Measurements from ENCODE around the gene ASB13. TPM values are rescaled to one million over a fixed set of nuclear protein-coding genes. Genes with fewer than 3 reads are reported as not detected.
A peak's percentile ranks its signal among the peaks of the same experiment; 100 is the strongest.

The ASB13 gene, protein sequence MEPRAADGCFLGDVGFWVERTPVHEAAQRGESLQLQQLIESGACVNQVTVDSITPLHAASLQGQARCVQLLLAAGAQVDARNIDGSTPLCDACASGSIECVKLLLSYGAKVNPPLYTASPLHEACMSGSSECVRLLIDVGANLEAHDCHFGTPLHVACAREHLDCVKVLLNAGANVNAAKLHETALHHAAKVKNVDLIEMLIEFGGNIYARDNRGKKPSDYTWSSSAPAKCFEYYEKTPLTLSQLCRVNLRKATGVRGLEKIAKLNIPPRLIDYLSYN
- 15.4 and 17.5 TPM in 2 replicates for total RNA-seq (2016; rRNA removed; fragmentation: Illumina TruSeq; extraction: Trizol)
- total RNA-seq (2016; cell fraction: cytosol; rRNA removed; fragmentation: Illumina TruSeq; extraction: Trizol; ENCODE audit: low read depth): 3.3 and 4.7 TPM in 2 replicates
- 15.6 and 18.5 TPM in 2 replicates for total RNA-seq (2016; cell fraction: insoluble cytoplasmic fraction; rRNA removed; fragmentation: Illumina TruSeq; extraction: Trizol)
- total RNA-seq (2016; cell fraction: membrane; rRNA removed; fragmentation: Illumina TruSeq; extraction: Trizol): 14.1 and 16.1 TPM in 2 replicates
- total RNA-seq (2016; cell fraction: nucleus; rRNA removed; fragmentation: Illumina TruSeq; extraction: Trizol): 7.1 and 7.5 TPM in 2 replicates
- 9.3 and 12.7 TPM in 2 replicates for polyA plus RNA-seq (2011; rRNA removed)
- polyA plus RNA-seq (2011; cell fraction: cytosol; rRNA removed): 12.4 and 12.5 TPM in 2 replicates
- polyA plus RNA-seq (2011; cell fraction: nucleus; rRNA removed): 7.4 and 9.5 TPM in 2 replicates
- 12.8 and 15.5 TPM in 2 replicates for polyA plus RNA-seq (2012)
- polyA plus RNA-seq (2016; cell fraction: cytosol; fragmentation: Illumina TruSeq; extraction: Trizol; ENCODE audit: low read depth): 4.6 and 4.7 TPM in 2 replicates
- polyA plus RNA-seq (2016; cell fraction: insoluble cytoplasmic fraction; fragmentation: Illumina TruSeq; extraction: Trizol; ENCODE audit: low read depth): 12.6 and 16.4 TPM in 2 replicates
- 10.4 and 12.4 TPM in 2 replicates for polyA plus RNA-seq (2016; cell fraction: membrane; fragmentation: Illumina TruSeq; extraction: Trizol; ENCODE audit: low read depth)
- 12.4 and 14.5 TPM in 2 replicates for polyA plus RNA-seq (2016; cell fraction: nucleus; fragmentation: Illumina TruSeq; extraction: Trizol; ENCODE audit: insufficient read depth, low read depth)
- 31.7 and 36.4 TPM in 2 replicates for polyA minus RNA-seq (2011; rRNA and poly(A)+ RNA removed; ENCODE audit: low replicate concordance)
- 10.6 and 14.5 TPM in 2 replicates for polyA minus RNA-seq (2011; cell fraction: cytosol; rRNA and poly(A)+ RNA removed)
- 5.5 and 7.7 TPM in 2 replicates for polyA minus RNA-seq (2011; cell fraction: nucleus; rRNA and poly(A)+ RNA removed)
- percentile 61 among the genes with signal in this experiment for Bru-seq, nascent RNA
- BruChase-seq, experiment 1, labeled RNA remaining after a 6-hour chase: percentile 59 among the genes with signal in this experiment
- percentile 55 among the genes with signal in this experiment for BruChase-seq, experiment 2, labeled RNA remaining after a 2-hour chase
- long read RNA-seq, experiment 1, transcript ASB13-201 (6 exons, 2,699 nt): major isoform, 15 of 26 reads
- long read RNA-seq, experiment 1, partial matches to known transcripts: 4 of 26 reads
- long read RNA-seq, experiment 1, other reads (novel, unspliced or antisense): 5 of 26 reads
- long read RNA-seq, experiment 2, transcript ASB13-201 (6 exons, 2,699 nt): major isoform, 27 of 44 reads
- long read RNA-seq, experiment 2, partial matches to known transcripts: 12 of 44 reads
- long read RNA-seq, experiment 2, other reads (novel, unspliced or antisense): 5 of 44 reads

DNA sequence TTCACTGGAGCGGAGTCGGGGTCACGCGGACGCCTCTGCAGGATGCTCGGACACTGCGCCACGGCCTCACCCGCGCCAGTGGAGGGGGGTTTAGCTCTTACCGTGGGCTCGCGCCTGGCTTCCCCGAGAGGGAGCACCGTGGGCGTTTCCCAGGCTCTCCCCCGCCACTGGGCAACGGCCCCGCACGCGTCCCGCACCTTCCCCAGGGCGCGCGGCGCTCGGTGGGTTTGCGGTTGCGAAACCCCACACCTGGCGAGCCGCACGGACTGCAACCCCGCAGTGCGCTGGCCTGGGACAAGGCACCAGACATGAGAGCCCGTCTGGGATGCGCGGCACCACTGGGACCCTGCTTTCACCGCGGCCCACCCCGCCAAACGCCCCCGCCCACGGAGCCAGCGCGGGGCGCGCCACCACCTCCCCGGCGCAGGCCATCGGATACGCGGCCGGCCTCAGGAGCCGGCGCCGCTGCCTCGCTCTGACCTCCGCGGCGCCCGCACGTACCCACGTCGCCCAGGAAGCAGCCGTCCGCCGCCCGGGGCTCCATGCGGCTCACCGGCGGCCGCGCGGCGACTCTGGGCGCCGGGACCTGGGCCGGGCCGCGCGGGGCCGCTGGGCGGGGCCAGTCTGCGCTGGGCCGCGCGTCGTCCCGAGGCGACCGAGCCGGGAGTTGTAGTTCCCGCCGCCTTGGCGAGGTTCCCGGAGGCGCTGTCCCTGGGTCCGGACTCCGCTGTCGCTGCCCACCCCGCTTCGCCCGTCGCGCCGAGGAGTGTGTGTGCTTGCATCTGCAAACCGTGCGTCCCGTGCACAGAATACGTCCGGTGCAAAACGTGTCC is at the start of gene ASB13:
Gene ASB13, minus strand, starts transcription at position 588 of the 833 bp plus-strand sequence. Its CDS starts 44 bp downstream, at position 544.
- ChIA-PET CTCF (ENCODE audit: low intra/inter-chr PET ratio, low total read pairs) (no interaction called here), POLR2A (interaction anchor here (1.1 to 1.5 kb wide), 2 partner anchors 12 to 18 kb away, joined by 3 read pairs; partner anchors contain the start of gene TASOR2)
- Histone ChIP-seq H3K79me2 (ENCODE audit: insufficient read depth, low read length) (peaks cover 8% of the 10 kb centered on the region), H3K27me3 (ENCODE audit: control insufficient read depth in 1 of 2, insufficient read depth in 2 of 2, low read length in 2 of 2) (peaks cover 0 to 9% of the 10 kb centered on the region in 2 experiments; a peak in 1 of 5 replicates), H3K9me3 (ENCODE audit: low read length) (no peaks in the 10 kb centered on the region), H3K9ac (ENCODE audit: insufficient read depth, low read depth, low read length) (peak within 1 kb of the TSS; percentile 80), H3K27ac (ENCODE audit: extremely low read length, insufficient read depth, low read length) (peak within 1 kb of the TSS; percentile 76), H2AFZ (ENCODE audit: low read length) (no peak within 1 kb of the TSS), H3K4me2 (ENCODE audit: low read depth, low read length) (peak within 1 kb of the TSS; percentile 100), H3K4me3 (replicated peaks in 1 of 3; ENCODE audit: insufficient read depth in 1 of 3, low read depth in 2 of 3, low read length in 3 of 3) (peak within 1 kb of the TSS; percentile 73 to 98 (median 96)), H4K20me1 (ENCODE audit: insufficient read depth, low read length) (no peaks in the 10 kb centered on the region), H3K36me3 (replicated peaks in 1 of 2; ENCODE audit: control insufficient read depth in 1 of 2, insufficient read depth in 2 of 2, low read length in 2 of 2) (no peaks in the 10 kb centered on the region), H3K4me1 (ENCODE audit: insufficient read depth, low read length) (peaks cover 57% of the 10 kb centered on the region)
- no peak for FAIRE-seq
- in situ Hi-C loops (cut with HindIII; ENCODE audit: extremely low pct_ligation_motif_present, low pct_unique_long_range_greater_than_20kb) (no loop called here), intact Hi-C loops (cut with micrococcal nuclease; ENCODE audit: unreplicated experiment) (loop anchor here (5.0 kb wide), 1 partner anchor 34 kb away; no protein-coding TSS in a partner anchor)
- no TSS peak for BruUV-seq (replicated peaks)
- ATAC-seq: peak; percentile 90
- DNase-seq (ENCODE audit: low spot score): peak; percentile 54
- 0% methylated on average over 17 of the region's 112 CpGs for WGBS (ENCODE audit: low lambda C conversion rate)
- TF ChIP-seq DR1 (CRISPR knock-in tag; IDR thresholded peaks at IDR 0.05): no peak
- TF ChIP-seq ZNF33A (CRISPR knock-in tag; IDR thresholded peaks at IDR 0.05; ENCODE audit: borderline replicate concordance): no peak
- TF ChIP-seq ZNF616 (CRISPR knock-in tag; IDR thresholded peaks at IDR 0.05; ENCODE audit: low read depth): peak; percentile 79; the same call in 1 of the 2 replicates
- TF ChIP-seq ZFP62 (CRISPR knock-in tag; IDR thresholded peaks at IDR 0.05): no peak
- peak; percentile 41 for TF ChIP-seq ATF7-NPFF (CRISPR knock-in tag; IDR thresholded peaks at IDR 0.05; ENCODE audit: low read depth)
- TF ChIP-seq THAP11 (CRISPR knock-in tag; IDR thresholded peaks at IDR 0.05): peak; percentile 93
- no peak for TF ChIP-seq NCOA1 (CRISPR knock-in tag; IDR thresholded peaks at IDR 0.05)
- 0 out of 2 replicates have a peak, but pooled peaks have one; percentile 35 for TF ChIP-seq NRL (CRISPR knock-in tag; IDR thresholded peaks at IDR 0.05; ENCODE audit: borderline replicate concordance)
- TF ChIP-seq ZNF558 (CRISPR knock-in tag; IDR thresholded peaks at IDR 0.05; ENCODE audit: borderline replicate concordance): peak; percentile 68; the same call in 1 of the 2 replicates
- TF ChIP-seq ZFAT (CRISPR knock-in tag; conservative IDR thresholded peaks at IDR 0.05): no peak
- no peak for TF ChIP-seq ZNF432 (CRISPR knock-in tag; IDR thresholded peaks at IDR 0.05; ENCODE audit: borderline replicate concordance)
- TF ChIP-seq TAF1 (CRISPR knock-in tag; IDR thresholded peaks at IDR 0.05): peak; percentile 9
- peak; percentile 50; the same call in 1 of the 2 replicates for TF ChIP-seq CHD2 (IDR thresholded peaks at IDR 0.05; ENCODE audit: low read depth, low read length)
- peak; percentile 30 for TF ChIP-seq CREM (IDR thresholded peaks at IDR 0.05)
- no peak for TF ChIP-seq CREM (CRISPR knock-in tag; IDR thresholded peaks at IDR 0.05)
- TF ChIP-seq DNMT1 (CRISPR knock-in tag; IDR thresholded peaks at IDR 0.05): 0 out of 2 replicates have a peak, but pooled peaks have one; percentile 67
- no peak for TF ChIP-seq MBD4 (IDR thresholded peaks at IDR 0.05; ENCODE audit: borderline replicate concordance, low read length)
- no peak for TF ChIP-seq SNAPC2 (CRISPR knock-in tag; IDR thresholded peaks at IDR 0.05)
- 0 out of 2 replicates have a peak, but pooled peaks have one; percentile 70 for TF ChIP-seq ZNF431 (CRISPR knock-in tag; IDR thresholded peaks at IDR 0.05; ENCODE audit: borderline replicate concordance, low read depth)
